Mucosa of gallbladder (tissue), 1 donor: ENCODE results near the gene CCDC167. TPM values are rescaled to one million over a fixed set of nuclear protein-coding genes. Genes with fewer than 3 reads are reported as not detected.

Experiments used
- DNase-seq: peaks from one replicate; pipeline ENCODE4 v3.0.0-alpha.2; 2020; ENCODE audit warnings: low spot score
- total RNA-seq: library from RNA; stranded (reverse); gene quantifications from one replicate; pipeline ENCODE4 v1.2.1, GENCODE V29; 2021
- donor health status: DM: no; HTN: no; CAD: no.

Gene CCDC167
- total RNA-seq, 1 donor from 2014 or later, result 12.9 TPM

DNA sequence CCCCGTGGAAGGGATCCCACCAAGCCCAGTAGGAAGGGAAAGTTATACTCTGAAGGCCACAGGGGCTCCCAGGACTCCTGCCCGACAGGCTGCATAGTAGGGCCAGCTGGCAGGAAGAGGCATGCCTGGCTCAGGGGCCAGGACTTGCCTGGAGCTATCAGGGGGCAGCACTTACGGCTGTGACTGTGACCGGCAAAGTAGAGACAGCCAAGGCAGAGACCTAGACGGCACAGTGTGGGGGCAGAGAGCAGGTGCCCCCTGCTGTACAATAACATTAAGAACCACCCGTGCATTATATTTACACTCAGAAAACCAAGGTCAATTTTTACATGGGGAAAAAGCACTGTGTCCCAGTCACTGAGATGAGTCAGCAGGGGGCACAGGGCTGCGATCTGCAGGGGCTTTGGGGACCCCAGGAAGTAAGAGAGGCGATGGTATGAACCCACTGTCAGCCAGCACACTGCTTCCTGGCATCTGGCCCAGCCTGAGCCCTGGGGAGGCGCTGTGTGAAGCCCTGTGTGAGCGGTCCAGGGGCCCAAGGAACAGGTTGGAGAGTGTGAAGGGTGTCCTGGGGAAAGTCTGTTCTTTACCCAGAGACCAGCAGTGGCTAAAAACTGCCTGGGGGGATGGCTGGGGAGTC, 9.9 kb downstream of the CCDC167 start:
- no peak for DNase-seq

- no peak for DNase-seq
Measured at GRCh38 chr6:37488476-37488875, 11.2 kb downstream of the CCDC167 start.

DNA sequence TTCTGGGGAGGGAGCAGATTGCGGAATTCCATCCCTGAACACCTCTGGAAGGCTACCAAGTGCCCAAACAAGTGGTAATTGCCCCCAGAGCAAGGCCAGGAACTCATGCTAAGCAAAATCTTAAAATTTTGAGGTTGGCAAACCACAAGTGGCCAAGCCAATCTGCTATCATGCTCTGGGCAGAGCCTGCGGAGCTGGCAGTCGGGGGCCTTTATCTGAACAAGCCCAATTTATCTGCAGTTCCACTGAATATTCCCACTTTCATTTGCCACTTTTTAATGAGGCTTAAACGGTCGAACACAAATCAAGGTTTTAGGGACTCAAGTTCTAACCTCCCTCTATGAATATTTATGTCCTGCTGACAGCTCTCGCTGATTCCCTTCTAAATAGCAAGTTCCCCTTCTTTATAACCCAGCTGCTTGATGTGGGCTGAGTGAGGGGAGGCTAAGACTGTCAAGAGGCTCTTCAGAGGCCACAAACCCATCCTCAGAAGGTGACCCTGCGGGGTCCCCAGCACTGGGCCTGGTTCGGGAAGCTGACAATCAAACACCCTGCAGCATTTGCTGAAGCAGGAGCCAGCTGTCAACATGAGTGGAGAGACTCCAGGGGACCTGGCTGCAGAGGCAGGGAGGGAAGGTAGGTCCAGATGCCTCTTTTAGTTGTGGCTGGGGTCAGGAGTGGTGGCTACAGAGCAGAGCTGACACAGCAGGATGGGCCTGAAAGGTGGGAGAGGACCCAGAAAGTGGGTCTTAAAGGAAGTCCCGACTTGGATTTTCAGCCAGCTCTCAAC, 11.9 kb downstream of the CCDC167 start:
- no peak for DNase-seq

DNA sequence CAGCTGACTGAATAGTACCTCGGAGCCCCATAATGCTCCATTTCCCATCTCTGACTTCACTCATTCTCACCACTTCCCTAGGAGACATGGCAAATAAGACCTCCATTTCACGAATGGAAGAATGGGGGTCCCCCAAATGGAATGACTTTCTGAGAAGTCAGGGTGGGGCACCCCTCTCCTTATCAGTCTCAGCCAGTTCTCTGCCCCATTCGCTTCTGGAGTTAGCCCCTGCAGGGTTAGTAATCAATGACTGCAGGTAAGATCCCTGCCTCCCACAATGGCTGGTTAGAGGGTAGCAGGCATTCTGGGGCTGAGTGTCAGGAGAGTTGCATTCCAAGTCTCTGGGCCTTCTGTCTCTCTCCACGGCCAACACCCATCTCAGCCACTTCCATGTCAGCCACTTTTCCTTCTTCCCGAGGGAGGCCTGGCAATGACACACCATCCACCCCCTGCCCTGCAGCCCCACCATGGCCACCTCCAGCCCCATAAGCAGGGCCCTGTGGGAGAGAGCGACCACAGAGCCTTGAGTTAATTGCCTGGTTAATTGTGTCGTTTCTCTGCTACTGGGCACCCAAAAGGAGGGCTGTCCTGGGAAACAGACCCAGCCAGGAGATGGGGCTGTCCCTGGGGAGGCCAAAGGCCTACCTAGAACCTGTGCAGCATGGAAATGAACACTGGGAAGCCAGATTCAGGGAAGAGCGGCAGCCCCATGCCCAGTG, 13.4 kb downstream of the CCDC167 start:
- DNase-seq, result no peak

DNA sequence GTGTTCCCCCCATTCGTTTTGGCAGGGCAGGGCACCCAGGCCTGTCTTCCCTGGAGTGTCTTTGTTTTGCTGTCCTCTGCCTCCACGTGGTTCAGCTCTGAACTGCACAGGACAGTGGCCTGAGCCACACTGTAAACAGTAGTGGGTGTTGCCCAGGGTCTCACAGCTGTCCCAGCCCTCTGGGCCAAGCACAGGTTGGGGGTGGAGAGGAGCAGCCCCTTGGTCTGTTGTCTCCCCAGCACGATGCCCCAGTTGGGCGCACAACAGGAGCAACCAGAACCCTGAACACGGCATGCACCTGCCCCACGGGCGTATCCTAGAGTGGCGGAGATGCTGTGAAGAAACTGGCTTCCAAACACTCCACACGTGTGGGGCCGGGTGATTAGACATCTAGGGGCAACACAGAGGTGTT, 14.4 kb downstream of the CCDC167 start:
- DNase-seq, result no peak

GRCh38 chr6:37484786-37485170, 14.9 kb downstream of the CCDC167 start:
- no peak for DNase-seq

DNA sequence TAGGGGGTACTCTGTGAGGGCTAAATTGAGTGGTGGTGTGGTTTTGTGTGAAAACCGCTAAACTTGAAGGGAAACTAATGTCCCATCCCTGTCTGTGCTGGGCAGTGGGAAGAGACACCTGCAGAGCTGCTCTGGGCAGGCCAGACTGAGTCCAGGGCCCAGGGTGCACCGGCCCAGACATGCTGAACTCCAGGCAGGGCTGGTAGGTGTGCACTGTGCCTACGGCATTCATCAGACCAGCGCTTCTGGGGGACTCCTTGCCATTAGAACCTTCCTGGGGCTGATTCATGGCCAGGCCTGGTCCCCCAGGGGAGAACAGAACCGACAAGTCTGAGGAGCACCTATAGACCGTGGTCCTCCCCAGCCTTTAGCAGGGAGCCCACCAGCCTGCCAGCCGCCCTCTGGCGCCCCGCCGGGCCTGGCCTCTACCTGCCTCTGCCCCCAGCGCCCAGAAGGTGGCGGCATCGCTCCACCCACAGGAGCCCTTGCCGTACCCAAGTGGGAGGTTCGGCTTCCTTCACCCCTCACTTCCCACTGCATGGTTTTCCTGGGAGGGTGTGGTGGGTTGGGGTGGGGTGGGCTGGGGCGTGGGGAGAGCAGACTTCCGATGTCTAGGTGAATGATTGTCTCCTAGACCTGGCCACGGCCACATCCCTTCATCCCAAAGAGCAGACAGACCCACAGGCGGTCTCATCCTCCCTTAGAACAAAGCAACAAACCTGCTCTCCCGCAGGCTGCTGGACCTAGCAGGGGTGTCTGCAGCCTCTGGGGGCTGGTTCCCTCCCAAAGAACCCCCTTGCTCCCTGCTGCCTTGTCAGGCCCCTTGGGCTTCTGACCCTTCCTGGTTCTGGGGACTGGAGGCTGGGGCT, 15.5 kb downstream of the CCDC167 start:
- peak; percentile 50 for DNase-seq

GRCh38 chr6:37483252-37483901, 16.3 kb downstream of the CCDC167 start:
- no peak for DNase-seq

- no peak for DNase-seq
Measured at GRCh38 chr6:37482606-37483251, 17.0 kb downstream of the CCDC167 start.

DNA sequence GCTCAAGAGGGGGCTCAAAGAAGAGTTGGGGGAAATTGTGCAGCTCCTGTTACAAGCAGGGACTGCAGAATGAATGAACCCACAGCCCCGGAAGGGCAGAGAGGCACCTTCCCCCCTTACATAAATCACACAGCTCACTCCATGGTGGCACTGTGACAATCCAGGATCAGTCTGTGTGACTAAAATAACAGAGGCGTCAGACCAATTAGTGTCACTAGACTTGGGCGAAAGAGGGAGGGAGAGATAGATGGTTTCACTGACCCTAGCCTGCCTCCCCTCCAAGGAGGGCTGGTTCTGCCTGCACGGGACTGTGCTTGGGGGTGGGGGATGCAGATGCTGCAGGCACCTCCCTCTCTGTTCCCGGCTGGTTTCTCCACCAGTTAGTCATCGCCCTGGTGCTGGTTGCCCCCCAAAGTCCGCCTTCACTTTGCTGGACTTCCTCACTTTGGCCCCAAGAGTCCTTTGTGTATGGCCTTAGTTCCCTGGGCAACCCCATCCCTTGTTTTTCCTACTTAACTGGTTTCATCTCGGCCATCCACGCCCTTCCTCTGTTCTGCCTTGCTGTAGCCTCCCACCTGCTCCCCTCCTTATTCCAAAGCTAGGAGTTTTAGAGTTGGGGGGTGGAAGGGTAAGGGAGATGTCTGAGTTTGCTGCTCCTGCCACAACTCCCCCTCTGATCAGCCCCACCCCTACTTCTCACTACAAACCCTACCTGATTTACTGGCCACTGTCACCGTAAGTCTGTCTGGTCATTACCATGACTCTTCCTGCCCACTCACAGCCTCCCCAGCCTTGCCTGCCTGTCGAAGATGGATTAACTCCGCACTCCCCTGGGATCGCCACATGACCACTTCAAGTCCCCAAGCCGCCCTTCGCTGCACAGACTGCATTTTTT, 17.7 kb downstream of the CCDC167 start:
- no peak for DNase-seq

- no peak for DNase-seq
Measured at GRCh38 chr6:37480951-37481534, 18.6 kb downstream of the CCDC167 start.

- DNase-seq, result no peak
Measured at GRCh38 chr6:37480118-37480736, 19.5 kb downstream of the CCDC167 start.

GRCh38 chr6:37479266-37479854, 20.3 kb downstream of the CCDC167 start:
- no peak for DNase-seq

DNA sequence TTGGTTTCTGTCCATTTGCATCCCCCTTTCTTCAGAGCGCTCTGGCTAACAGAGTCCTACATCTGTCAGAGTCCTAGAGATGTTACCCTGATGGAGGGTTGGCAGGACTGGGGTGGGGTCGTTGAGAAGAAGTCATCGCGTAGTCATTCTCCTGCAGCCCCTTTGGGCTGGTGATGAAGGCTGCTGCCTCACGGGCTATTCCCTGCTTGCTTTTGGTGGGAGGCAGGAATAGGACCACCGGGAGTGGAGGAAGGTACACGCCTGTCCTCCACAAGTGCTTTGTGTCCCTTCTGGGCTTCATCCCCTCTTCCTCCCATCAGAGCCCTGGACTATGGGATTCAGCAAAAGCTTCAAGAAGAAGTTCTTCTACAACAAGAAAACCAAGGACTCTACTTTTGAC, 20.9 kb downstream of the CCDC167 start:
- DNase-seq, result no peak

DNA sequence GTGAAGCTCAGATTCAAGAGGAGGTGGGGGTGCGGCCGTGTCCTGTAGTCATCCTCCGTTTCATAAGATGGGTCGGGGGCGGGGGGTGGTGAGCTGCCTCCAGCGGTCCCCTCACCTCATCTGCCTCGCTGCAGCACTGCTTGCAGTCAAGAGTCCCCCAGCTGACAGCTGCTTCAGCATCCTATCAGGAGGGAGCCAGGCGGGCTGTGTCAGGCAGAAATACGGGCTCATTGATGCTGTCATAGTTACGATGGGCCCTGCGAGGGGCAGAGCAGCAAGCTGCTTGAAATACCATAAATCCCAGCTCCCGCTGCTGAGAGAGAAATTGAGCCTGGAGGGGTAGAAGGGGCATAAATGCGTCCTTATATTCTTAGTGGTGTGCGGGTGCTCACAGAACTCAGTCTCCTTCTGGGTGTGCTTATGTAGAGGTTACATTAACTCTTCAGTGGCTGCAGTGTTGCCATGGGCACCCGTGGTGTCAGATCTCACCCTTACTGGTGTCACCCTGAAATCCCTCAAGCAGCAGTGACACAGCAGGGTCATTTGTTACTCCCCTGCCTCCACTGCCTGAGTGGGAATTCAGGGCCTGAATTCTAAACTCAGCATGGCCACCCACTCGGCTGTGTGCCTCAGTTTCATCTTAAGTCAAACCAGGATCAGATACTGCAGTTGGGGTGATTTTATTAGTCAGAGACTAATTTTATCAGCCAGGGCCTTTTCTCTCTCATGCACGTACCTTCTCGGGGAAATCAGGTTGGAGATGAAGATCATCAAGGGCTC, 21.8 kb downstream of the CCDC167 start:
- DNase-seq, result no peak

GRCh38 chr6:37477191-37477590, 22.5 kb downstream of the CCDC167 start:
- no peak for DNase-seq

DNA sequence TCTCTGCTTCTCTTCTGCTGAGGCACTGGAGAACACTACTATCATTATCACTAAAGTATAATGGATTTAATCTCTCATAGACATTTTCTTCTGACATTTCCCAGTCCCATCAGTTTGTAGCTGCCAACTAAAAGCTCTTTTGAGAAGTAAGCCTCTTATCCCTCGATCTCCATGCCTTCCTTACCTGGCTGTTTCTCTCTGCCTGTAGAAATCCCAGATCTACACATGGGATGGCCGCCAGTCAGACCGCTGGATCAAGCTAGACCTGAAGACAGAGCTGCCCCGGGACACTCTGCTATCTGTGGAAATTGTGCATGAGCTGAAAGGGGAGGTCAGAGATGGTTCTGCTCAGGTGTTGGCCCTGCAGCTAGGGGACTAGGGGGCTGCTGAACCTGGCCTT, 25.4 kb downstream of the CCDC167 start:
- no peak for DNase-seq
